Naive thymus-derived CD4-positive, alpha-beta T cell (primary cell): Measurements from ENCODE around the gene RAD21L1. TPM values are rescaled to one million over a fixed set of nuclear protein-coding genes. Genes with fewer than 3 reads are reported as not detected.

Experiments used
- ATAC-seq: fragments of 150-1000 bp; cut with Tn5 transposase; 2 replicates; pipeline ENCODE4 v1.10.0; 2021; ENCODE audit warnings: mild to moderate bottlenecking, moderate library complexity
- CTCF ChIA-PET: fragments of 350-600 bp; sonication (Branson Sonifier 250); formaldehyde crosslinking; loops from one replicate; lab custom pipeline; 2021; ENCODE audit warnings: antibody characterized with exemption; lab: Charles Lee
- POLR2A ChIA-PET: fragments of 350-600 bp; sonication (Branson Sonifier 250); formaldehyde crosslinking; loops from one replicate; lab custom pipeline; 2021; ENCODE audit warnings: antibody characterized with exemption, inconsistent platforms; lab: Charles Lee
- DNase-seq, 9 donors: peaks; one replicate each; pipeline versions ENCODE4 v3.0.0 to v3.0.0-alpha.2; 2020 to 2022; ENCODE audit warnings: mixed read lengths in 1 of 9
- H3K27ac ChIP-seq: one replicate; pipeline ENCODE4 v1.7.0; 2013; ENCODE audit warnings: mild to moderate bottlenecking, low read depth, low read length, moderate library complexity
- H3K27me3 ChIP-seq, 2 donors: one replicate each; pipeline ENCODE4 v1.7.0; 2013; ENCODE audit warnings: low read length in 2 of 2, mild to moderate bottlenecking in 2 of 2, moderate library complexity in 2 of 2; ENCODE audit not compliant: control insufficient read depth in 2 of 2, insufficient read depth in 2 of 2
- H3K36me3 ChIP-seq, 3 experiments: 1 replicate in 2 of 3; 2 replicates in 1 of 3; pipeline ENCODE4 v1.7.0; 2013; ENCODE audit warnings: low read length in 3 of 3, mild to moderate bottlenecking in 3 of 3, moderate library complexity in 1 of 3; ENCODE audit not compliant: insufficient read depth in 3 of 3, control insufficient read depth in 2 of 3
- H3K4me1 ChIP-seq, 2 donors: one replicate each; pipeline ENCODE4 v1.7.0; 2013; ENCODE audit warnings: low read length in 2 of 2, mild to moderate bottlenecking in 2 of 2, moderate library complexity in 1 of 2; ENCODE audit not compliant: control insufficient read depth in 2 of 2, insufficient read depth in 2 of 2
- H3K4me3 ChIP-seq: 2 replicates; pipeline ENCODE4 v1.7.0; 2013; ENCODE audit warnings: mild to moderate bottlenecking, low read length
- H3K9me3 ChIP-seq, 3 experiments: 1 replicate in 2 of 3; 2 replicates in 1 of 3; pipeline ENCODE4 v1.7.0; 2013; ENCODE audit warnings: low read length in 3 of 3; ENCODE audit not compliant: control insufficient read depth in 2 of 3
- H3K27ac Mint-ChIP-seq, 9 donors: one replicate each; pipeline ENCODE4 v1.8.0; 2020 to 2022; ENCODE audit warnings: mixed read lengths in 9 of 9, mild to moderate bottlenecking in 8 of 9, moderate library complexity in 5 of 9, inconsistent platforms in 2 of 9
- H3K27me3 Mint-ChIP-seq, 5 donors: one replicate each; pipeline ENCODE4 v1.8.0; 2021 to 2022; ENCODE audit warnings: mixed read lengths in 5 of 5, mild to moderate bottlenecking in 1 of 5
- H3K36me3 Mint-ChIP-seq, 5 donors: one replicate each; pipeline ENCODE4 v1.8.0; 2020 to 2022; ENCODE audit warnings: mixed read lengths in 5 of 5, mild to moderate bottlenecking in 3 of 5, inconsistent platforms in 1 of 5
- H3K4me1 Mint-ChIP-seq, 7 donors: one replicate each; pipeline ENCODE4 v1.8.0; 2020 to 2022; ENCODE audit warnings: mixed read lengths in 7 of 7, mild to moderate bottlenecking in 3 of 7, inconsistent platforms in 1 of 7
- H3K4me3 Mint-ChIP-seq, 10 donors: one replicate each; pipeline ENCODE4 v1.8.0; 2020 to 2022; ENCODE audit warnings: mild to moderate bottlenecking in 10 of 10, mixed read lengths in 10 of 10, moderate library complexity in 6 of 10, inconsistent platforms in 2 of 10
- H3K9me3 Mint-ChIP-seq, 11 donors: one replicate each; pipeline ENCODE4 v1.8.0; 2020 to 2022; ENCODE audit warnings: mixed read lengths in 11 of 11, mild to moderate bottlenecking in 4 of 11, inconsistent platforms in 1 of 11, moderate library complexity in 1 of 11
- intact Hi-C, 2 donors: fragments of 100-400 bp; cut with micrococcal nuclease; formaldehyde crosslinking; loops; one replicate each; pipeline ENCODE4 v1.15.1; 2023
- polyA plus RNA-seq, 2 donors: library from polyadenylated mRNA; unstranded; fragments of 300-500 nt; fragmentation: Illumina TruSeq; gene quantifications; one replicate each; pipeline ENCODE4 v1.2.3, GENCODE V29; 2021
- total RNA-seq, 6 experiments: library from RNA in 5 of 6; stranded (reverse) in 5 of 6; gene quantifications; 1 replicate in 5 of 6; 2 replicates in 1 of 6; pipeline ENCODE4 v1.2.3 and lab custom pipeline; 2021 to 2026

RAD21L1 gene
- total and polyA plus RNA-seq, 7 experiments from 2014 or later = 0.48 to 0.81 (median 0.61) TPM; not detected in 3

- no peak overlapping the region for H3K27ac ChIP-seq
- ATAC-seq (no peak), DNase-seq (no peak)
- H3K4me1 ChIP-seq = no peaks in the 10 kb centered on the region
- peaks cover 0 to 11% (median 0%) of the 10 kb centered on the region in 5 donors for H3K27me3 Mint-ChIP-seq
- no peaks in the 10 kb centered on the region for H3K9me3 Mint-ChIP-seq
- no peaks in the 10 kb centered on the region for H3K36me3 ChIP-seq
- H3K4me3 Mint-ChIP-seq = no peak overlapping the region
- no peak overlapping the region for H3K27ac Mint-ChIP-seq
- intact Hi-C loops = no loop called here
- no peaks in the 10 kb centered on the region for H3K27me3 ChIP-seq
- POLR2A ChIA-PET = no interaction called here
- H3K4me3 ChIP-seq = no peak overlapping the region
- no peaks in the 10 kb centered on the region for H3K36me3 Mint-ChIP-seq
- CTCF ChIA-PET = no interaction called here
- H3K9me3 ChIP-seq = no peaks in the 10 kb centered on the region
- H3K4me1 Mint-ChIP-seq = peaks cover 2 to 18% (median 9%) of the 10 kb centered on the region in 7 donors
Observed at GRCh38 chr20:1203630-1204029, 22.2 kb upstream of the RAD21L1 start.

GRCh38 chr20:1204113-1204512 lies 21.7 kb upstream of the RAD21L1 start:
- CTCF ChIA-PET = no interaction called here

GRCh38 chr20:1204576-1204975 lies 21.3 kb upstream of the RAD21L1 start:
- Mint-ChIP-seq H3K4me1 (peaks cover 2 to 10% (median 7%) of the 10 kb centered on the region in 7 donors), H3K9me3 (no peaks in the 10 kb centered on the region), H3K27ac (no peak overlapping the region), H3K27me3 (peaks cover 0 to 18% (median 0%) of the 10 kb centered on the region in 5 donors), H3K4me3 (no peak overlapping the region), H3K36me3 (no peaks in the 10 kb centered on the region)
- ChIA-PET CTCF (no interaction called here), POLR2A (no interaction called here)
- no peak overlapping the region for H3K27ac ChIP-seq
- no peaks in the 10 kb centered on the region for H3K9me3 ChIP-seq
- DNase-seq (no peak), ATAC-seq (no peak)
- H3K4me3 ChIP-seq = no peak overlapping the region
- H3K36me3 ChIP-seq = no peaks in the 10 kb centered on the region
- no peaks in the 10 kb centered on the region for H3K4me1 ChIP-seq
- intact Hi-C loops = no loop called here
- H3K27me3 ChIP-seq = no peaks in the 10 kb centered on the region

More at GRCh38 chr20:1204113-1204512, 21.7 kb upstream of the RAD21L1 start:
- POLR2A ChIA-PET = no interaction called here
- no peak overlapping the region for H3K4me3 Mint-ChIP-seq
- no peaks in the 10 kb centered on the region for H3K36me3 ChIP-seq
- peaks cover 2 to 15% (median 7%) of the 10 kb centered on the region in 7 donors for H3K4me1 Mint-ChIP-seq
- no peak overlapping the region for H3K4me3 ChIP-seq
- no peaks in the 10 kb centered on the region for H3K9me3 ChIP-seq
- no peaks in the 10 kb centered on the region for H3K36me3 Mint-ChIP-seq
- H3K27me3 Mint-ChIP-seq = peaks cover 0 to 13% (median 0%) of the 10 kb centered on the region in 5 donors
- no peaks in the 10 kb centered on the region for H3K27me3 ChIP-seq
- DNase-seq (no peak), ATAC-seq (no peak)
- no peak overlapping the region for H3K27ac Mint-ChIP-seq
- no peaks in the 10 kb centered on the region for H3K9me3 Mint-ChIP-seq
- H3K27ac ChIP-seq = no peak overlapping the region
- intact Hi-C loops = no loop called here
- H3K4me1 ChIP-seq = no peaks in the 10 kb centered on the region

GRCh38 chr20:1205802-1206201 lies 20.0 kb upstream of the RAD21L1 start:
- H3K9me3 Mint-ChIP-seq = no peaks in the 10 kb centered on the region

GRCh38 chr20:1206366-1207148 lies 19.3 kb upstream of the RAD21L1 start:
- H3K27ac Mint-ChIP-seq = no peak overlapping the region
- H3K27me3 Mint-ChIP-seq = peaks cover 0 to 18% (median 0%) of the 10 kb centered on the region in 5 donors
- H3K9me3 Mint-ChIP-seq = no peaks in the 10 kb centered on the region
- intact Hi-C loops = no loop called here
- no peaks in the 10 kb centered on the region for H3K36me3 ChIP-seq
- CTCF ChIA-PET = no interaction called here
- DNase-seq (no peak), ATAC-seq (no peak)
- no peaks in the 10 kb centered on the region for H3K27me3 ChIP-seq
- no peak overlapping the region for H3K27ac ChIP-seq
- H3K4me3 ChIP-seq = no peak overlapping the region
- H3K9me3 ChIP-seq = no peaks in the 10 kb centered on the region
- POLR2A ChIA-PET = interaction anchor here (1.1 kb wide), 1 partner anchor 92 kb away, joined by 3 read pairs; no protein-coding TSS in a partner anchor
- no peak overlapping the region for H3K4me3 Mint-ChIP-seq
- no peaks in the 10 kb centered on the region for H3K4me1 Mint-ChIP-seq
- no peaks in the 10 kb centered on the region for H3K4me1 ChIP-seq
- no peaks in the 10 kb centered on the region for H3K36me3 Mint-ChIP-seq

More at GRCh38 chr20:1205802-1206201, 20.0 kb upstream of the RAD21L1 start:
- Mint-ChIP-seq H3K4me3 (no peak overlapping the region), H3K27ac (no peak overlapping the region), H3K27me3 (peaks cover 0 to 18% (median 0%) of the 10 kb centered on the region in 5 donors), H3K4me1 (no peaks in the 10 kb centered on the region), H3K36me3 (no peaks in the 10 kb centered on the region)
- Histone ChIP-seq H3K36me3 (no peaks in the 10 kb centered on the region), H3K4me3 (no peak overlapping the region), H3K27me3 (no peaks in the 10 kb centered on the region), H3K4me1 (no peaks in the 10 kb centered on the region), H3K27ac (no peak overlapping the region), H3K9me3 (no peaks in the 10 kb centered on the region)
- intact Hi-C loops = no loop called here
- ChIA-PET POLR2A (interaction anchor here (1.1 kb wide), 1 partner anchor 92 kb away, joined by 3 read pairs; no protein-coding TSS in a partner anchor), CTCF (no interaction called here)
- no peak for DNase-seq
- ATAC-seq = no peak

GRCh38 chr20:1207293-1207878 lies 18.5 kb upstream of the RAD21L1 start:
- H3K4me3 ChIP-seq = no peak overlapping the region
- intact Hi-C loops = no loop called here
- Mint-ChIP-seq H3K27me3 (peaks cover 0 to 18% (median 0%) of the 10 kb centered on the region in 5 donors), H3K9me3 (no peaks in the 10 kb centered on the region), H3K4me3 (no peak overlapping the region), H3K4me1 (peaks cover 0 to 6% (median 0%) of the 10 kb centered on the region in 7 donors), H3K36me3 (no peaks in the 10 kb centered on the region), H3K27ac (no peak overlapping the region)
- H3K4me1 ChIP-seq = no peaks in the 10 kb centered on the region
- no peaks in the 10 kb centered on the region for H3K36me3 ChIP-seq
- CTCF ChIA-PET = no interaction called here
- H3K27ac ChIP-seq = no peak overlapping the region
- DNase-seq (no peak), ATAC-seq (no peak)
- H3K27me3 ChIP-seq = no peaks in the 10 kb centered on the region
- no peaks in the 10 kb centered on the region for H3K9me3 ChIP-seq
- POLR2A ChIA-PET = no interaction called here
